GM18867 (cell line): ENCODE data around the gene C12orf57.
"Not testable (repeated sequence)": the region's sequence is repeated elsewhere in the genome, so short reads cannot be mapped to it uniquely, and the experiment has no call there.

ENCODE experiments used
- ATAC-seq: cut with Tn5 transposase; IDR thresholded peaks from one replicate; pipeline ENCODE4 v1.9.1; 2021; ENCODE audit warnings: mild to moderate bottlenecking, moderate library complexity; ENCODE audit not compliant: unreplicated experiment

The C12orf57 gene

GRCh38 chr12:6943722-6944380, at the start of gene C12orf57, which contains the start of gene RNU7-1:
TSS of gene C12orf57 (plus strand) at chr12:6944022. CDS start at chr12:6944122, 100 bp downstream.
TSS of gene RNU7-1 (plus strand) at chr12:6943816.
- peak; percentile 29 for ATAC-seq

GRCh38 chr12:6894321-6894720, 49.5 kb upstream of the C12orf57 start:
- no peak for ATAC-seq

- no peak for ATAC-seq
These were observed 46.9 kb upstream of the C12orf57 start for GRCh38 chr12:6896846-6897435.

GRCh38 chr12:6899427-6899826, 44.4 kb upstream of the C12orf57 start:
- no peak for ATAC-seq

GRCh38 chr12:6899837-6900519, 43.8 kb upstream of the C12orf57 start:
- no peak for ATAC-seq

GRCh38 chr12:6902448-6902847, 41.4 kb upstream of the C12orf57 start:
- ATAC-seq = no peak

- no peak for ATAC-seq
These were observed 40.1 kb upstream of the C12orf57 start for GRCh38 chr12:6903722-6904121.

GRCh38 chr12:6904280-6905276, 39.2 kb upstream of the C12orf57 start, which contains the start of gene LRRC23:
TSS of gene LRRC23 (plus strand) at chr12:6904822. CDS start at chr12:6905634, 812 bp downstream.
- ATAC-seq = peak; percentile 92

GRCh38 chr12:6905414-6906040, 38.3 kb upstream of the C12orf57 start:
- ATAC-seq = no peak

GRCh38 chr12:6908141-6908540, 35.7 kb upstream of the C12orf57 start:
- ATAC-seq = not testable (repeated sequence)

- ATAC-seq = no peak
These were observed 34.2 kb upstream of the C12orf57 start for GRCh38 chr12:6909421-6910145.

GRCh38 chr12:6912164-6912935, 31.5 kb upstream of the C12orf57 start:
- ATAC-seq = no peak

GRCh38 chr12:6914246-6914946, 29.4 kb upstream of the C12orf57 start, which contains the start of gene ENO2:
TSS of gene ENO2 (plus strand) at chr12:6914580. CDS start at chr12:6915833, 1,253 bp downstream.
- ATAC-seq = peak; percentile 72

- ATAC-seq = no peak
These were observed 28.7 kb upstream of the C12orf57 start for GRCh38 chr12:6914947-6915788.

GRCh38 chr12:6915789-6916285, 28.0 kb upstream of the C12orf57 start:
- ATAC-seq = no peak

GRCh38 chr12:6916426-6917200, 27.2 kb upstream of the C12orf57 start:
- no peak for ATAC-seq
